PC-3 (cell line): ENCODE results near the gene HOXD12.

Experiments
- EZH2 ChIP-seq: fragments of 300-600 bp; sonication (generic); IDR thresholded peaks from one replicate; pipeline ENCODE4 v1.6.1; 2017; ENCODE audit warnings: antibody characterized with exemption, mild to moderate bottlenecking, low read length; ENCODE audit not compliant: unreplicated experiment
- TF ChIP-seq, protein P1 (sequence below): fragments of 300-600 bp; sonication (generic); conservative IDR thresholded peaks from 2 replicates; pipeline ENCODE4 v1.5.1; 2017; ENCODE audit warnings: antibody characterized with exemption, low read depth, mild to moderate bottlenecking, low read length

DNA sequence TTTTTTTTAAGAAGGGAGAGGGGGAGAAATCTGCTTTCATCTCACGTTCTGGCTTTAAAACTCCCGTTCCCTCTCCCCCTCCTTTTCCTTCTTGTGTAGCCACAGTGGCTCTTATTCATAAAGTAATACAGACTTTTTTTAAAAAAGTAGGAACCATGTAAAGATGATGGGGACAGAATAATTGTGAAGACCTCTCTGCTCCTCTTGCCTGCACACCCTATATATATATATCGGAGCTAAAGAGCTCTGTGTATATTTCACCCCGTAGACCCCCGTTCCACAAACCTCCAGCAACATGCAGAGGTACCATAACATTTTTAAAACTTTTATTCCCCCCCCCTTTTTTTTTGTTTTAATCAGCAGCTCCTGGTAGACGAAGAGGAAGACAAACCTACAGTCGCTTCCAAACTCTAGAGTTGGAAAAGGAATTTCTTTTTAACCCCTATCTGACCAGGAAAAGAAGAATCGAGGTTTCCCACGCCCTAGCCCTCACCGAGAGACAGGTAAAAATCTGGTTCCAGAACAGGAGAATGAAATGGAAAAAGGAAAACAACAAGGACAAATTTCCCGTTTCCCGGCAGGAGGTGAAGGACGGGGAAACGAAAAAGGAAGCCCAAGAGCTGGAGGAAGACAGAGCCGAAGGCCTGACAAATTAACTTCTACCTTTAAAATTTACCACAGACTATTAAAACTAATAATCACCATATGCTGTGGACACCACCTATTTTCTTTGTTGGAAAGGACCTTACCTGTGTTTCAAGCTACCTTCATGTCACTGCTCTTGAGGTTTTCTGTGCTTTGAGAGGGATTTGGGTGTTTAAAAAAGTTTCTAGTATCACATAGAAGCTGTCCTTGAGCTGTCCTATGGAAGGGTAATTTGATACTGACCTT, 31.6 kb downstream of the HOXD12 start:
- TF ChIP-seq EZH2, result no peak
- TF ChIP-seq, protein P1, sequence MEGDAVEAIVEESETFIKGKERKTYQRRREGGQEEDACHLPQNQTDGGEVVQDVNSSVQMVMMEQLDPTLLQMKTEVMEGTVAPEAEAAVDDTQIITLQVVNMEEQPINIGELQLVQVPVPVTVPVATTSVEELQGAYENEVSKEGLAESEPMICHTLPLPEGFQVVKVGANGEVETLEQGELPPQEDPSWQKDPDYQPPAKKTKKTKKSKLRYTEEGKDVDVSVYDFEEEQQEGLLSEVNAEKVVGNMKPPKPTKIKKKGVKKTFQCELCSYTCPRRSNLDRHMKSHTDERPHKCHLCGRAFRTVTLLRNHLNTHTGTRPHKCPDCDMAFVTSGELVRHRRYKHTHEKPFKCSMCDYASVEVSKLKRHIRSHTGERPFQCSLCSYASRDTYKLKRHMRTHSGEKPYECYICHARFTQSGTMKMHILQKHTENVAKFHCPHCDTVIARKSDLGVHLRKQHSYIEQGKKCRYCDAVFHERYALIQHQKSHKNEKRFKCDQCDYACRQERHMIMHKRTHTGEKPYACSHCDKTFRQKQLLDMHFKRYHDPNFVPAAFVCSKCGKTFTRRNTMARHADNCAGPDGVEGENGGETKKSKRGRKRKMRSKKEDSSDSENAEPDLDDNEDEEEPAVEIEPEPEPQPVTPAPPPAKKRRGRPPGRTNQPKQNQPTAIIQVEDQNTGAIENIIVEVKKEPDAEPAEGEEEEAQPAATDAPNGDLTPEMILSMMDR, result no peak
